ENCODE results near the gene MVB12B.

GRCh38 chr9:126403397-126403796 lies 76.8 kb downstream of the MVB12B start:
- no peak for TF ChIP-seq CTCF (IDR thresholded peaks at IDR 0.05; ENCODE audit: low read depth, low read length)
- no peak for TF ChIP-seq POLR2A (IDR thresholded peaks at IDR 0.05; ENCODE audit: extremely low read depth, insufficient read length)
- no peak for TF ChIP-seq MAX (IDR thresholded peaks at IDR 0.05; ENCODE audit: low read depth, low read length)
